Loucy (cell line): Measurements from ENCODE around the gene SLC5A4.

Source experiments
- H2AFZ ChIP-seq: fragments of 200-600 bp; sonication (generic); 2 replicates; pipeline ENCODE4 v1.6.0; 2016; ENCODE audit warnings: antibody characterized with exemption, mild to moderate bottlenecking, low read length, moderate library complexity
- H3F3A ChIP-seq: fragments of 200-600 bp; 2 replicates; pipeline ENCODE4 v1.6.0; 2016; ENCODE audit warnings: antibody characterized with exemption, low read depth, mild to moderate bottlenecking
- H3K27me3 ChIP-seq: fragments of 200-600 bp; sonication (generic); 2 replicates; pipeline ENCODE4 v1.6.1; 2014; ENCODE audit warnings: low read length, mild to moderate bottlenecking; ENCODE audit not compliant: insufficient read depth, poor library complexity, severe bottlenecking
- H3K36me3 ChIP-seq: fragments of 200-600 bp; sonication (generic); 2 replicates; pipeline ENCODE4 v1.6.1; 2016; ENCODE audit warnings: low read length; ENCODE audit not compliant: insufficient read depth
- H3K4me1 ChIP-seq: fragments of 200-600 bp; sonication (generic); 2 replicates; pipeline ENCODE4 v1.5.1; 2014; ENCODE audit warnings: low read length, mild to moderate bottlenecking; ENCODE audit not compliant: insufficient read depth, poor library complexity, severe bottlenecking
- H3K4me2 ChIP-seq: fragments of 200-600 bp; sonication (generic); 2 replicates; pipeline ENCODE4 v1.6.0; 2014; ENCODE audit warnings: antibody characterized with exemption, low read length, low read depth, mild to moderate bottlenecking; ENCODE audit not compliant: poor library complexity, severe bottlenecking
- H3K4me3 ChIP-seq: fragments of 200-600 bp; sonication (generic); 2 replicates; pipeline ENCODE4 v1.5.1; 2014; ENCODE audit warnings: low read length, mild to moderate bottlenecking, mixed read lengths; ENCODE audit not compliant: poor library complexity, severe bottlenecking
- H3K79me2 ChIP-seq: fragments of 200-600 bp; sonication (generic); 2 replicates; pipeline ENCODE4 v1.6.1; 2014; ENCODE audit warnings: low read length; ENCODE audit not compliant: insufficient read depth
- H3K9ac ChIP-seq: fragments of 200-600 bp; sonication (generic); 2 replicates; pipeline ENCODE4 v1.6.0; 2014; ENCODE audit warnings: mild to moderate bottlenecking, low read depth, low read length, moderate library complexity; ENCODE audit not compliant: poor library complexity, severe bottlenecking
- H3K9me2 ChIP-seq: fragments of 200-600 bp; sonication (generic); replicated peaks from 2 replicates; pipeline ENCODE4 v1.6.1; 2016; ENCODE audit warnings: low read depth, low read length, mixed read lengths
- H3K9me3 ChIP-seq: fragments of 200-600 bp; sonication (generic); 2 replicates; pipeline ENCODE4 v1.6.1; 2014; ENCODE audit warnings: mild to moderate bottlenecking, antibody characterized with exemption, low read length, low read depth; ENCODE audit not compliant: insufficient read depth
- H4K20me1 ChIP-seq: fragments of 200-600 bp; sonication (generic); 2 replicates; pipeline ENCODE4 v1.6.0; 2014; ENCODE audit warnings: antibody characterized with exemption, low read length, mild to moderate bottlenecking; ENCODE audit not compliant: insufficient read depth, poor library complexity, severe bottlenecking
- EZH2phosphoT487 ChIP-seq: fragments of 200-600 bp; IDR thresholded peaks from 2 replicates; pipeline ENCODE4 v1.6.1; 2018; ENCODE audit warnings: antibody characterized with exemption, mild to moderate bottlenecking, moderate library complexity, borderline replicate concordance
- TF ChIP-seq, protein P1 (sequence below): fragments of 200-600 bp; sonication (generic); conservative IDR thresholded peaks from 2 replicates; pipeline ENCODE4 v1.5.1; 2014; ENCODE audit warnings: mild to moderate bottlenecking, antibody characterized with exemption, low read length

SLC5A4 gene

DNA sequence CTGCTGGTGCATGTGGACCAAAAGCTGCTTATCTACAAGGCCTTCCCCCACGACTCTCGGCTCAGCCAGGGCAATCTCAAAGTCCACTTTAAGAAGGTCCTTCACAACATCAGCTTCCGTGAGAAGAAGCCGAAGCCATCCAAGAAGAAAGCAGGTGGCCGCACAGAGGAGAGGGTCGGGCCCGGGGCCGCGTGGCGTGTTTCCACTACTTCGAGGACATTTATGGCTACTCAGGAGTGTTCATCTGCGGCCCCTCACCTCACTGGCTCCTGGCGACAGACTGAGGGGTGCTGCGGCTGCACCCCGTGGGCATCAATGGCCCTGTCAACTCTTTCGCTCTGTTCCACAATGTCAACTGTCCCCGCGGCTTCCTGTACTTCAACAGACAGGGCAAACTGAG is 16.2 kb upstream of the SLC5A4 start:
- H3K9ac ChIP-seq = no peak overlapping the region
- no peaks in the 10 kb centered on the region for H3K9me3 ChIP-seq
- no peaks in the 10 kb centered on the region for H3K79me2 ChIP-seq
- H3K4me1 ChIP-seq = peaks cover 2% of the 10 kb centered on the region
- TF ChIP-seq, protein P1, sequence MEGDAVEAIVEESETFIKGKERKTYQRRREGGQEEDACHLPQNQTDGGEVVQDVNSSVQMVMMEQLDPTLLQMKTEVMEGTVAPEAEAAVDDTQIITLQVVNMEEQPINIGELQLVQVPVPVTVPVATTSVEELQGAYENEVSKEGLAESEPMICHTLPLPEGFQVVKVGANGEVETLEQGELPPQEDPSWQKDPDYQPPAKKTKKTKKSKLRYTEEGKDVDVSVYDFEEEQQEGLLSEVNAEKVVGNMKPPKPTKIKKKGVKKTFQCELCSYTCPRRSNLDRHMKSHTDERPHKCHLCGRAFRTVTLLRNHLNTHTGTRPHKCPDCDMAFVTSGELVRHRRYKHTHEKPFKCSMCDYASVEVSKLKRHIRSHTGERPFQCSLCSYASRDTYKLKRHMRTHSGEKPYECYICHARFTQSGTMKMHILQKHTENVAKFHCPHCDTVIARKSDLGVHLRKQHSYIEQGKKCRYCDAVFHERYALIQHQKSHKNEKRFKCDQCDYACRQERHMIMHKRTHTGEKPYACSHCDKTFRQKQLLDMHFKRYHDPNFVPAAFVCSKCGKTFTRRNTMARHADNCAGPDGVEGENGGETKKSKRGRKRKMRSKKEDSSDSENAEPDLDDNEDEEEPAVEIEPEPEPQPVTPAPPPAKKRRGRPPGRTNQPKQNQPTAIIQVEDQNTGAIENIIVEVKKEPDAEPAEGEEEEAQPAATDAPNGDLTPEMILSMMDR = no peak
- no peak overlapping the region for H2AFZ ChIP-seq
- no peaks in the 10 kb centered on the region for H3K27me3 ChIP-seq
- H4K20me1 ChIP-seq = no peaks in the 10 kb centered on the region
- no peaks in the 10 kb centered on the region for H3F3A ChIP-seq
- no peaks in the 10 kb centered on the region for H3K36me3 ChIP-seq
- no peak overlapping the region for H3K4me3 ChIP-seq
- H3K4me2 ChIP-seq = no peak overlapping the region
- H3K9me2 ChIP-seq = no peaks in the 10 kb centered on the region

DNA sequence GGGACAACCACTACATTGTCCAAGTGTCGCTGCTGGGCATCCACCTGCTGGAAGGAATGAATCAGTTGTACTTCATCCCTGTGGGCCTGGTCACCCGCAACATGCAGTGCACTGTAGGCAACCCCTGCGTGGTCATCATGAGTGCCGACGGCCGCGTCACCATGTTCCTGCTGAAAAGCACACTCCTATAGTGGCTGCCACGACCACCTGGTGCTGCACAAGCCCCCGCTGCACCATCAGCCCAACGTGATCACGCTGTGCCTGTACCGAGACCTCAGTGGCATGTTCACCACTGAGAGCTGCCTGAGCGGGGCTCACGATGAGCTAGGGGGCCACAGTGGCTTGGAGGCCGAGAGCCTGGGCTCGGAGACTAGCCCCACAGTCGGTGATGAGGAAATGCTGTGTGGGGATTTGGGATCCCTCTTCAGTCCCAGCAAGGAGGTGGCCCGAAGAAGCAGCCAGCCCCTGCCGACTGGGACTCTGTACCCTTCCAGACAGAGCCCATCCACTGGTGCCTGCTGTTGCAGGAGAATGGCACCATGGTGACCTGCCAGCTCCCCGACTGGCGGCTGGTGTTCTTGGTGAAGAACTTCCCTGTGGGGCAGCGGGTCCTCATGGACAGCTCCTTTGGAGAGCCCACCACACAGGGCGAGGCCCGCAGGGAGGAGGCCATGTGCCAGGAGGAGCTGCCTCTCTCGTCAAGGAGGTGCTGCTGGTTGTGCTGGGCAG is 15.7 kb upstream of the SLC5A4 start:
- no peaks in the 10 kb centered on the region for H3K79me2 ChIP-seq
- H3K4me2 ChIP-seq = no peak overlapping the region
- no peaks in the 10 kb centered on the region for H4K20me1 ChIP-seq
- TF ChIP-seq EZH2phosphoT487 = no peak
- TF ChIP-seq, protein P1 = no peak
- H2AFZ ChIP-seq = no peak overlapping the region
- no peaks in the 10 kb centered on the region for H3K9me3 ChIP-seq
- H3K9ac ChIP-seq = no peak overlapping the region
- H3K9me2 ChIP-seq = no peaks in the 10 kb centered on the region
- no peaks in the 10 kb centered on the region for H3K27me3 ChIP-seq
- no peak overlapping the region for H3K4me3 ChIP-seq
- no peaks in the 10 kb centered on the region for H3F3A ChIP-seq
- peaks cover 4% of the 10 kb centered on the region for H3K4me1 ChIP-seq
- no peaks in the 10 kb centered on the region for H3K36me3 ChIP-seq

DNA sequence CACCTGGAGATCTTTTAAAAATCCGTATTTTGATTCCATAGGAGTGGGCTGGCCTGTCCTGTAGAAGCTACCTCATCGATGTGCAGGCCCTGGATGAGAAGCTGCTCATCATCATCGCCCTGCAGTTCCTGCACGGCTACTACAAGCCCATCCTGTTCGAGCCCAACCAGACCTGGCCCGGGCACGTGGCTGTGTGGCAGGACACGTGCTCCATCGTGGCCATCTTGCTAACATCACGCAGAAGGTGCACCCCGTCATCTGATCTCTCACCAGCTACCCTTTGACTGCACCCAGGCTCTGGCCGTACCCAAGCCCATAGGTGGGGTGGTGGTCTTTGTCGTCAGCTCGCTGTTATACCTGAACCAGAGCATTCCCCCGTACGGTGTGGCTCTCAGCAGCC is 14.2 kb upstream of the SLC5A4 start:
- Histone ChIP-seq H3K4me3 (no peak overlapping the region), H3K9ac (no peak overlapping the region), H3F3A (no peaks in the 10 kb centered on the region), H4K20me1 (no peaks in the 10 kb centered on the region), H3K27me3 (no peaks in the 10 kb centered on the region), H3K79me2 (no peaks in the 10 kb centered on the region), H3K36me3 (no peaks in the 10 kb centered on the region), H3K9me3 (no peaks in the 10 kb centered on the region), H2AFZ (no peak overlapping the region), H3K4me1 (peaks cover 4% of the 10 kb centered on the region), H3K4me2 (no peak overlapping the region), H3K9me2 (no peaks in the 10 kb centered on the region)
- TF ChIP-seq EZH2phosphoT487 = no peak
- TF ChIP-seq, protein P1 = no peak
